DMS 273 treated with DMSO at 0.1 percent for 48 hours (cell line): ENCODE measurements around the gene HOXB4.

Source experiments
- DNase-seq: peaks from one replicate; lab custom pipeline; 2025; lab: John Stamatoyannopoulos, UW

The HOXB4 gene

DNA sequence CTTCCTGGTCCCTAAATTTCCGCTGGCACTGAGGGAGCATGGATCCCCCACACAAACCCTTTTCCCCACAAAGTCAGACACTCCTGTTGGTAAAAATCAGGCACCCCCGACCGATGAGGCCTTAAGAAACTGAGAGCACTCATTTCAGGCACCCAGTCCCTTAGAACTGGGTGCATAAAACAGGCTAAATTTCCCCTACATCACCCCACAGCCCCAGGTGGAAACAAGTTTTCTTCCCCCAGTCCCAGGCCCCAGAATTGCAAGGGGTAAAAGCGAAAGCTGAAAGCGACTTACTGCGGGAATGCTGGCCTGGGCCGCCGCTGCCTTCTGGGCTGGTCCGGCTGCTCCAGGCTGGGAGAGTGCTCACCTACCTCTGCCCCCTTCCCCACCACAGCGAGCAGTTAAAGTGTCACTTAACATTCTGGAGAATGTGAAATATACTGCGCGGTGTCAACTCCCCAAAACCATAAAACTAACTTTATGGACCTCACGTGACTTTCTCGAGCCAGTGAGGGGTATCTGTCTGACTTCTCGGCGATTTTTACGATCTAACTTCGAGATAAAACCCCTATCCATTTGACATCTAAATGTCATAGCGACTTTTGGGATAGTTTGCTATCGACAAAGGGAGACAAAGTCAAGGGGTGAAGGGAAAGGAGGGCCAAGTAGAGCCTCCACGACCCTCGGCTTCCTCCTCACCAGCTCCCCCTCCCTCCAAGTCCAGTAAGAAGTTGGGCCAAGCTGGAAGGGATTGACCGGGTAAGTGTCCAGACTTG lies 11.9 kb upstream of the HOXB4 start, which contains the start of gene HOXB3:
Gene HOXB3 (minus strand): TSS at position 411 of the 776 bp plus-strand sequence. CDS start 37,767 bp downstream, outside the sequence.
- no peak for DNase-seq

DNA sequence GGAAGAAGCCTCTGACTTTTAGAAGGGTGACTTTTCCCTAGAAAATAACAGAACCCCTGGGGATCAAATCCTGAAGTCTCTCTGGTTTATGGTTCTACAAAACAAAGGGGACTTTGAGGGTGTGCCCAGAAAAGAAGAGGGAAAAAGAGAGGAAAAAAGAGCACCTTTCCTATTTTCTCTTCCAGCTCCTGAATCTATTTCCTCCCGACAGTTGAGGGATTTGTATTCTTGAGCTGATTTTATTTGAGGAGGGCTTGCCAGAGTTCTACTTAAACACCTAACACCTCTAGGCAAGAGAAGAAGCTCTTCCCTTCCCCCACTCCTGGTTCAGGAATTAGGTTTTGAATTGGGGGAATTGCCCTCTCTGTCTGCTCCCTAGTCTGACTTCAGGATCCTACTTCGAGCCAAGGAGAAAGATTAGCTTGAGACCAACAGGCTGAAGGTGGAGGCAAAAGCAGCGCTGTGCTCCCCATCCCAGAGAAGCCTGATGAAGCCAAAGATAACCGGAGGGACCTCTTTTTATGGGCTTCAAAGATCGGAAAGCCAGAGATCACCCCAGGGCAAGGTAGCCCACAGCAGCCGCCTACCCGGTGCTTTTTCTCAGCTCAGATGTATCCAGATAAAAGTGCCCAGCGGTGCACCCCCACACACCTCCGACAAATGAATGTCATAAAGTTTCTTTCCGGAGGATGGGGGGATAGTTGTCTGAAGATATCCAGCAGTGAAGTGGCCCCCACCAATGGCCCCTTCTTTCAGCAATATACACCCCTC lies 11.1 kb upstream of the HOXB4 start:
- no peak for DNase-seq

DNA sequence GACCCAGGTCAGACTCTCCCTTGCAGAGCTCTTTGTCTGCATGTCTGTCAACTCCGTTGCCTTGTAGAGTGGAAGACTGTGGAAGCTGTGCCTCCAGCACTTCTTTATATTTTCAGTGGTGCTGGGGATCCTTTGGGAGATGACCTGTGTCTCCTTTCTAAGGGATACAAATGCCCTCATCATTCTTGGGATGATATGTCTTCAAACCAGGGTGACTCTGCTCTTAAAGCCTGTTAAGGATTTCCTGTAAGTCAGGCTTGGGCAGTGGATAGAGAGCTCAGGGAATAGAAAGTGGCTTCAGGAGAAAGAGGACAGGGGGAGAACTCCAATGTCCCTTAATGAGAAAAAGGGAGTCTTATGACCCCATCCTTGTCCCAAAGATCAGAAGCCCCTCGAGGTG lies 10.4 kb upstream of the HOXB4 start:
- DNase-seq: no peak

DNA sequence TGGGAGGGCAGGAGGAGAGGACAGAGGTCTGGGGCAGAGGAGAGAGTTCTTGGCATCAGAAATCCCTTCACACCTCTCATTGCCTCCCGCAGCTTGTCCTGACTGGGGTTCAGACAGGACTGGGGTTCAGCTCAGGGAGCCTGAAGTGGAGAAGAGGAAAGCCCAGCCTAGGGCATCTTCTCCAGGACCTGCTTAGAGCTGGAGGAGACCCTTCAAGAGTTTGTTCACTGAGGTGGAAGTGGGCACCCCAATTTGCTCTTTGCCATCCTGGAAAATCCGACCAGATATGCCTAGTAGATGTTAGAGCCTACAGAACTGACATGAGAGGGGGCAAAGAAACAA lies 9.9 kb upstream of the HOXB4 start:
- DNase-seq: no peak

DNA sequence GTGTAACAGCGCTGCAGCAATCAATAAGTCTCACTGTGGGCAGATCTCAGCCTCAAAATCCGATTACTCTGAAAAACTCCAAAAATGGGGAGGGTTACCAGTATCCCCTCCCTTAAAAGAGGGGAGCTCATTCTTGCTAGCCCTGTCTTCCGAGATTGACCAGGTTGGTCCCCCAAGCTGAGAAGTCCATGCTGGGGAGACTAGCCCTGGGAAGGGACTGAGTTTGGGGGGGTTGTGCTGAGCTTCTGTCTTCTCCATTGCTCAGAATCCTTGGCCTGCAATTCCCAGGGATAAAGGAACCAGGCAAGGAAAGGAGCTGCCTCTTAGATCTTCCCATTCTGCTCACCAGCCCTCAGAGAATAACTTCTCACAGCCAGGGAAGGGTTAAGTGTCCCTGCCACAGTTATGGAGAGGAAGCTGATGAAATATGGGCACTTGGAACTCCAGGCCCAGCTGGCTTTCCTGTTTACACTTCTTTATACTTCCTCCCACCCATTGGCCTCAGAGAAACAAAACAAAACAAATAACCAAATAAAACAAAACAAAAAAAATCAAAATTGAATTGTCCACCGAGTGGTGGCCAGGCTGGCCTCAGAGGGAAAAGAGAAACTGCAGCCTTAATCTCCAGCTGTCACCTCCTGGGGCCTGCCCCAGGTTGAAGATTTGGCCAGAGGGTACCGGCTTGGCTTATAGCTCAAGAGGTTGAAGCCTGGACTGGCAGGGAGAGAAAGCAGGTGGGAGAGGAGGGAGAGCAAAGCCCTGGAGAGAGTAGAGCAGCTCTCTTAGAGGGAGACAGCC lies 9.3 kb upstream of the HOXB4 start:
- DNase-seq: no peak

- DNase-seq: no peak
These were observed 8.5 kb upstream of the HOXB4 start for GRCh38 chr17:48586355-48587258.

GRCh38 chr17:48584223-48584741 lies 6.1 kb upstream of the HOXB4 start:
- DNase-seq: no peak

GRCh38 chr17:48583708-48584222 lies 5.6 kb upstream of the HOXB4 start:
- DNase-seq: no peak

DNA sequence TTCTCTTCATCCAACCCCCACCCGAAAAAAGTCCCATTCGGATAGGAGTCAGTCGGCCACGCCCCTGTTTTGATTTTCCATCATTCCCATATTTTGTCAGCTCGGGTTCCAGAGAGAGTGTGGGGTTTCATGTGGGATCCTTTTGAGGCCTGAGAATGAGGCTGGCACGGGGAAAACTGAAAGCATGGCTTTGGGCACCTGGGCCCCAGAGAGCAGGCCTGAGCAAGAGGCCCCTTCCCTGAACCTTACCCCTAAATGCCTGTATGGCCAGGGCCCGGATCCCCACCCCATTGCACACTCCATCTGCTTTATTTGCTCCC lies 4.6 kb upstream of the HOXB4 start:
- DNase-seq: no peak

DNA sequence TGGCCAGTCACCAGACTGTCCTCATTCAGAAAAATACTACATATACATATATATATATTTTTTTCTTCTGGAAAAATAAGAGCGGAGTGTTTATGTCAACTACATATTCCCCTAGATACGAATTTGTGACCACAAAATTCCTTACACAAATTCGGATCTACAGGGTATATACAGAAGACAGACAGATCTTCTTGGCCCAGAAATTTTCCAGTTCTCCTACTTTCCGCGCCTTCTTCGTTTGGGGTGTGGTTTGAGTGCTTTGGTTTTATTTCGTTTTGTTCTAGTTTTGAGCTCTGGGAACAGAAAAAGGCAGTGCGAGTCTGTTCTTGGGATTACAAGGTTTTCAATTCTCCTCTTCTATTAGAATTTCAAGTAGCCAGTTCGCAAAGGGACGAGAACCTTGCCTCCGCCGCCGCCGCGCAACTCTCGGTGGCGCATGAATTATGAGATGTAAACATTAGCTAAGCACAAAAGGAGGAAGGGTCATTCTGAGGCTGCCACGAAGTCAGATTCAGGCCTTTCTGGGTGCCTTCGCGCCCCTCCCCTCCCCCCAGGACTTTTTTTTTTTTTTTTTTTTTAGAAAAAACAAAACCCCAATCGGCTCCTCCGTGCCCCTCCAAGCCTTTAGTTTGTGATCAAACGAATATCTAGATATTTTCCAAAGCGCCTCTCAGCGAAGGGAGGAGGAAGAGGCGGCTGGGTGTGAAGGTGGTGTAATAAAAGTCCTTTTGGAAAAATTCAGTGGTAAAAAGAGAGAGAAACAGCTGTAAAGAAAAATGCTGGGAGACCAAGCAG lies 1.8 kb upstream of the HOXB4 start:
- no peak for DNase-seq

- DNase-seq: no peak
These were observed 1.3 kb upstream of the HOXB4 start for GRCh38 chr17:48579471-48579759.

GRCh38 chr17:48578616-48579470 lies 693 bp upstream of the HOXB4 start:
- DNase-seq: no peak

- DNase-seq: no peak
These were observed 712 bp downstream of the HOXB4 start for GRCh38 chr17:48577330-48577945.

DNA sequence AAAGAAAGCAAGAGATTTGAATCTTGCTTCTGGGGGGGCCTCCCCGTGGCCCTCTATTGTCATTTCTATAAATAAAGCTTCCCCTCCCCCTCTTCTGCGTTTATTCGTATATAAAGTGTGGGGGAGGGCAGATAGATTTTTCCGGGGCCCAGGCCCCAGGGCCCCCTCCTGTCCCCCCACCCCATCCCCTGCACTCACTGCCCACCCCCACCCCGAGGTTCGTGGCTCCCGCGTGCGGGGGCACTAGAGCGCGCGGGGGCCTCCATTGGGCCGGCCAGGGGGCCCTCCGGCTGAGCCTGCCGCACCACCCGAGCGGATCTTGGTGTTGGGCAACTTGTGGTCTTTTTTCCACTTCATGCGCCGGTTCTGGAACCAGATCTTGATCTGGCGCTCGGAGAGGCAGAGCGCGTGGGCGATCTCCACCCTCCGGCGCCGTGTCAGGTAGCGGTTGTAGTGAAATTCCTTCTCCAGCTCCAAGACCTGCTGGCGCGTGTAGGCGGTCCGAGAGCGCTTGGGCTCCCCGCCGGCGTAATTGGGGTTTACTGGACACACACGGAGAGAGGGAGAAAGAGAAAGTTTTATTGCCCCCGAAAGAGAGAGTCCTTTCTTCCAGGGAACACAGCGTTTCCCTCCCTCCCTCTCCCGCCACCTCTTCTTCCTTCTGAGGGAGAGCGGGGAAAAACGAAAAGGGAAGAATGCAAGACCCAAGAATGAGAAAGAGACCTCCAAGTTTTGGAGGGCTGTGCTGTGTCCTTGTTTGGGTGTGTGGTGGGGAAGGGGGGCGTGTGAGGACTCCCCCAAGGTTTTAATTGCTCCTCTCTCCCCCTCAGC lies 1.5 kb downstream of the HOXB4 start:
- no peak for DNase-seq

- DNase-seq: no peak
These were observed 2.3 kb downstream of the HOXB4 start for GRCh38 chr17:48575673-48576478.

GRCh38 chr17:48575066-48575582 lies 3.0 kb downstream of the HOXB4 start:
- no peak for DNase-seq

GRCh38 chr17:48574505-48575065 lies 3.6 kb downstream of the HOXB4 start:
- no peak for DNase-seq
